ENCODE results near the gene SEC31B. TPM values are rescaled to one million over a fixed set of nuclear protein-coding genes. Genes with fewer than 3 reads are reported as not detected.

SEC31B gene
- total and polyA plus RNA-seq, 9 of the 15 experiments (the other 6 are each of a cell fraction or from before 2014, with no cell fraction given), result 0.91 to 7.0 (median 2.4) TPM

DNA sequence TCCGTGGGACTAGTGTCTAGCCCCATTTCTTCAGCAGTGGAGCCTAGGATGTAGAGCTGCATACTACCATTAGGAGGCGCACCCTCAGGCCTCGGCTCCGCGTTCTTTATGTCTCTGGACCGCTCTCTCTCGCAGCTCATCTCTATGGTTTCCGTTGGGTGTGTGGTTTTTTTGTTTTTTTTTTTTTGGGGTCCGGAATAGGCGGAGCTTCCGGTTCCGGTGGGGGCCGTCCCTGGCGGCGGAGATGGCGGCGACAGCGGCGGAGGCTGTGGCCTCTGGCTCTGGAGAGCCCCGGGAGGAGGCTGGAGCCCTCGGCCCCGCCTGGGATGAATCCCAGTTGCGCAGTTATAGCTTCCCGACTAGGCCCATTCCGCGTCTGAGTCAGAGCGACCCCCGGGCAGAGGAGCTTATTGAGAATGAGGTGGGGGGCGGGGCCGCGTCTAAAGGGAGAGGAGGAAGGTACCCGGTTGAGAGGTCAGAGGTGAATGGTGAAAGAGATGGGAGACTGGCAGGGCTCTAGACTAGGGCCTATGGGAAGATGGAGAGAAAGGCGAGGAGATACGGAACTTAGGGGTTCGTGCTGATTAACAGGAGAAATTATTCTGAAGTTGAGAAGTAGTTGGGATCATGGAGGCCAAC lies 16.2 kb upstream of the SEC31B start, which contains the start of gene HIF1AN (continued):
- peak; percentile 66 for TF ChIP-seq FOXM1 (IDR thresholded peaks at IDR 0.05; ENCODE audit: low read depth)
- no peak for TF ChIP-seq FOXM1 (CRISPR knock-in tag; IDR thresholded peaks at IDR 0.05; ENCODE audit: low read depth)
- TF ChIP-seq HCFC1 (IDR thresholded peaks at IDR 0.05; ENCODE audit: low read depth, low read length), result peak; percentile 61
- TF ChIP-seq ARID4B (CRISPR knock-in tag; IDR thresholded peaks at IDR 0.05), result peak; percentile 48; the same call in 1 of the 2 replicates
- TF ChIP-seq, protein P1, sequence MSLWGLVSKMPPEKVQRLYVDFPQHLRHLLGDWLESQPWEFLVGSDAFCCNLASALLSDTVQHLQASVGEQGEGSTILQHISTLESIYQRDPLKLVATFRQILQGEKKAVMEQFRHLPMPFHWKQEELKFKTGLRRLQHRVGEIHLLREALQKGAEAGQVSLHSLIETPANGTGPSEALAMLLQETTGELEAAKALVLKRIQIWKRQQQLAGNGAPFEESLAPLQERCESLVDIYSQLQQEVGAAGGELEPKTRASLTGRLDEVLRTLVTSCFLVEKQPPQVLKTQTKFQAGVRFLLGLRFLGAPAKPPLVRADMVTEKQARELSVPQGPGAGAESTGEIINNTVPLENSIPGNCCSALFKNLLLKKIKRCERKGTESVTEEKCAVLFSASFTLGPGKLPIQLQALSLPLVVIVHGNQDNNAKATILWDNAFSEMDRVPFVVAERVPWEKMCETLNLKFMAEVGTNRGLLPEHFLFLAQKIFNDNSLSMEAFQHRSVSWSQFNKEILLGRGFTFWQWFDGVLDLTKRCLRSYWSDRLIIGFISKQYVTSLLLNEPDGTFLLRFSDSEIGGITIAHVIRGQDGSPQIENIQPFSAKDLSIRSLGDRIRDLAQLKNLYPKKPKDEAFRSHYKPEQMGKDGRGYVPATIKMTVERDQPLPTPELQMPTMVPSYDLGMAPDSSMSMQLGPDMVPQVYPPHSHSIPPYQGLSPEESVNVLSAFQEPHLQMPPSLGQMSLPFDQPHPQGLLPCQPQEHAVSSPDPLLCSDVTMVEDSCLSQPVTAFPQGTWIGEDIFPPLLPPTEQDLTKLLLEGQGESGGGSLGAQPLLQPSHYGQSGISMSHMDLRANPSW (CRISPR knock-in tag; IDR thresholded peaks at IDR 0.05), result no peak
- TF ChIP-seq ZNF134 (CRISPR knock-in tag; conservative IDR thresholded peaks at IDR 0.05), result no peak
- TF ChIP-seq, protein P2, sequence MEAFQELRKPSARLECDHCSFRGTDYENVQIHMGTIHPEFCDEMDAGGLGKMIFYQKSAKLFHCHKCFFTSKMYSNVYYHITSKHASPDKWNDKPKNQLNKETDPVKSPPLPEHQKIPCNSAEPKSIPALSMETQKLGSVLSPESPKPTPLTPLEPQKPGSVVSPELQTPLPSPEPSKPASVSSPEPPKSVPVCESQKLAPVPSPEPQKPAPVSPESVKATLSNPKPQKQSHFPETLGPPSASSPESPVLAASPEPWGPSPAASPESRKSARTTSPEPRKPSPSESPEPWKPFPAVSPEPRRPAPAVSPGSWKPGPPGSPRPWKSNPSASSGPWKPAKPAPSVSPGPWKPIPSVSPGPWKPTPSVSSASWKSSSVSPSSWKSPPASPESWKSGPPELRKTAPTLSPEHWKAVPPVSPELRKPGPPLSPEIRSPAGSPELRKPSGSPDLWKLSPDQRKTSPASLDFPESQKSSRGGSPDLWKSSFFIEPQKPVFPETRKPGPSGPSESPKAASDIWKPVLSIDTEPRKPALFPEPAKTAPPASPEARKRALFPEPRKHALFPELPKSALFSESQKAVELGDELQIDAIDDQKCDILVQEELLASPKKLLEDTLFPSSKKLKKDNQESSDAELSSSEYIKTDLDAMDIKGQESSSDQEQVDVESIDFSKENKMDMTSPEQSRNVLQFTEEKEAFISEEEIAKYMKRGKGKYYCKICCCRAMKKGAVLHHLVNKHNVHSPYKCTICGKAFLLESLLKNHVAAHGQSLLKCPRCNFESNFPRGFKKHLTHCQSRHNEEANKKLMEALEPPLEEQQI (IDR thresholded peaks at IDR 0.05), result 0 out of 2 replicates have a peak, but pooled peaks have one; percentile 53
- TF ChIP-seq, protein P3, sequence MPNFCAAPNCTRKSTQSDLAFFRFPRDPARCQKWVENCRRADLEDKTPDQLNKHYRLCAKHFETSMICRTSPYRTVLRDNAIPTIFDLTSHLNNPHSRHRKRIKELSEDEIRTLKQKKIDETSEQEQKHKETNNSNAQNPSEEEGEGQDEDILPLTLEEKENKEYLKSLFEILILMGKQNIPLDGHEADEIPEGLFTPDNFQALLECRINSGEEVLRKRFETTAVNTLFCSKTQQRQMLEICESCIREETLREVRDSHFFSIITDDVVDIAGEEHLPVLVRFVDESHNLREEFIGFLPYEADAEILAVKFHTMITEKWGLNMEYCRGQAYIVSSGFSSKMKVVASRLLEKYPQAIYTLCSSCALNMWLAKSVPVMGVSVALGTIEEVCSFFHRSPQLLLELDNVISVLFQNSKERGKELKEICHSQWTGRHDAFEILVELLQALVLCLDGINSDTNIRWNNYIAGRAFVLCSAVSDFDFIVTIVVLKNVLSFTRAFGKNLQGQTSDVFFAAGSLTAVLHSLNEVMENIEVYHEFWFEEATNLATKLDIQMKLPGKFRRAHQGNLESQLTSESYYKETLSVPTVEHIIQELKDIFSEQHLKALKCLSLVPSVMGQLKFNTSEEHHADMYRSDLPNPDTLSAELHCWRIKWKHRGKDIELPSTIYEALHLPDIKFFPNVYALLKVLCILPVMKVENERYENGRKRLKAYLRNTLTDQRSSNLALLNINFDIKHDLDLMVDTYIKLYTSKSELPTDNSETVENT (CRISPR knock-in tag; IDR thresholded peaks at IDR 0.05), result peak; percentile 90
- TF ChIP-seq ZSCAN32 (CRISPR knock-in tag; IDR thresholded peaks at IDR 0.05), result no peak
- TF ChIP-seq PML (IDR thresholded peaks at IDR 0.05; ENCODE audit: low read length), result peak; percentile 52; the same call in 1 of the 2 replicates
- TF ChIP-seq CREM (IDR thresholded peaks at IDR 0.05; ENCODE audit: low read depth), result peak; percentile 61
- TF ChIP-seq DPF2 (IDR thresholded peaks at IDR 0.05), result 0 out of 2 replicates have a peak, but pooled peaks have one; percentile 21
- peak; percentile 37 for TF ChIP-seq EP300 (IDR thresholded peaks at IDR 0.05; ENCODE audit: low read length)
- TF ChIP-seq CBX3 (IDR thresholded peaks at IDR 0.05; ENCODE audit: borderline replicate concordance in 1 of 2, low read length in 2 of 2), result peak in 1 of 2 experiments; percentile 63; a peak in 1 of 3 replicates
- TF ChIP-seq ZFX (CRISPR knock-in tag; IDR thresholded peaks at IDR 0.05), result peak; percentile 60
- TF ChIP-seq ZNF445 (CRISPR knock-in tag; IDR thresholded peaks at IDR 0.05; ENCODE audit: low read depth), result no peak
